HCT116 (cell line): ENCODE results near the gene CDH1. TPM values are rescaled to one million over a fixed set of nuclear protein-coding genes. Genes with fewer than 3 reads are reported as not detected.

ENCODE experiments used
- ATAC-seq: fragments of 200-7000 bp; cut with Tn5 transposase; 2 replicates; pipeline ENCODE4 v1.9.1; 2020; ENCODE audit warnings: mild to moderate bottlenecking, moderate library complexity
- BruUV-seq: library from RNA; stranded (reverse); fragments of 400-500 nt; replicated peaks from 2 replicates; lab custom pipeline; 2021; lab: Mats Ljungman, UMichigan
- CTCF ChIA-PET: fragments of 300-600 bp; sonication (Branson Sonifier 250); formaldehyde crosslinking; loops from one replicate; lab custom pipeline; 2021; ENCODE audit warnings: antibody characterized with exemption; lab: Charles Lee
- POLR2A ChIA-PET: fragments of 300-600, 350-600 bp; sonication (Branson Sonifier 250); formaldehyde crosslinking; loops from one replicate; lab custom pipeline; 2021; ENCODE audit warnings: antibody characterized with exemption; lab: Charles Lee
- RAD21 ChIA-PET, 2 experiments: fragments of 300-600 bp; sonication (Branson Sonifier 250); formaldehyde crosslinking; loops; one replicate each; lab custom pipeline; 2023; ENCODE audit warnings: low total read pairs in 2 of 2; ENCODE audit not compliant: uncharacterized antibody in 2 of 2, unreplicated experiment in 2 of 2, low non-redundant PET in 1 of 2; lab: Charles Lee
- DNase-seq: peaks from one replicate; pipeline ENCODE4 v3.0.0-alpha.2; 2010; ENCODE audit warnings: low read depth, low spot score
- H2AFZ ChIP-seq: fragments of 200-600 bp; shearing (Covaris generic), sonication (generic); 2 replicates; pipeline ENCODE4 v1.6.1; 2017; ENCODE audit warnings: low read depth, mixed run types, mixed read lengths, antibody characterized with exemption, low read length; ENCODE audit not compliant: poor library complexity, severe bottlenecking
- H3K27ac ChIP-seq: 2 replicates; pipeline ENCODE4 v1.5.1; 2012; ENCODE audit warnings: low read depth, low read length
- H3K27me3 ChIP-seq: fragments of 200-600 bp; sonication (generic); 2 replicates; pipeline ENCODE4 v1.6.1; 2016; ENCODE audit warnings: mixed run types, low read length, mixed read lengths; ENCODE audit not compliant: insufficient read depth
- H3K36me3 ChIP-seq, 2 experiments: fragments of 200-500 bp in 1 of 2; fragments of 200-600 bp in 1 of 2; sonication (Bioruptor generic) in 1 of 2; sonication (generic) in 1 of 2; 2 replicates each; pipeline versions ENCODE4 v1.5.1 to v1.6.1; 2014 to 2016; ENCODE audit warnings: low read length in 2 of 2, inconsistent platforms in 1 of 2, mixed read lengths in 1 of 2, mixed run types in 1 of 2; ENCODE audit not compliant: insufficient read depth in 2 of 2, control insufficient read depth in 1 of 2
- H3K4me1 ChIP-seq, 2 experiments: fragments of 200-600 bp in 1 of 2; sonication (generic) in 1 of 2; 2 replicates each; pipeline versions ENCODE4 v1.5.1 to v1.6.1; 2012 to 2017; ENCODE audit warnings: low read length in 2 of 2, inconsistent platforms in 1 of 2, mild to moderate bottlenecking in 1 of 2, mixed read lengths in 1 of 2, mixed run types in 1 of 2, moderate library complexity in 1 of 2; ENCODE audit not compliant: insufficient read depth in 2 of 2, control insufficient read depth in 1 of 2
- H3K4me2 ChIP-seq: fragments of 200-600 bp; sonication (generic); 2 replicates; pipeline ENCODE4 v1.6.1; 2017; ENCODE audit warnings: mixed run types, low read length, mixed read lengths
- H3K4me3 ChIP-seq, 2 experiments: fragments of 200-600 bp in 1 of 2; sonication (generic) in 1 of 2; replicated peaks in 1 of 2; 2 replicates each; pipeline ENCODE4 v1.5.1; 2011 to 2016; ENCODE audit warnings: low read length in 2 of 2, control low read depth in 1 of 2, low read depth in 1 of 2, mild to moderate bottlenecking in 1 of 2, mixed read lengths in 1 of 2, mixed run types in 1 of 2
- H3K79me2 ChIP-seq: fragments of 200-600 bp; sonication (generic); 2 replicates; pipeline ENCODE4 v1.6.1; 2017; ENCODE audit warnings: mild to moderate bottlenecking, mixed run types, low read length, moderate library complexity, mixed read lengths; ENCODE audit not compliant: insufficient read depth
- H3K9ac ChIP-seq: fragments of 200-600 bp; sonication (generic); 2 replicates; pipeline ENCODE4 v1.6.1; 2016; ENCODE audit warnings: low read length, mixed read lengths
- H3K9me2 ChIP-seq: fragments of 200-600 bp; sonication (generic), shearing (Covaris generic); 2 replicates; pipeline ENCODE4 v1.6.1; 2017; ENCODE audit warnings: mixed run types, mild to moderate bottlenecking, moderate library complexity; ENCODE audit not compliant: insufficient read depth
- H3K9me3 ChIP-seq, 2 experiments: fragments of 200-500 bp in 1 of 2; fragments of 200-600 bp in 1 of 2; sonication (Bioruptor generic) in 1 of 2; sonication (generic) in 1 of 2; 2 replicates each; pipeline ENCODE4 v1.6.1; 2014 to 2017; ENCODE audit warnings: low read length in 2 of 2, mixed read lengths in 2 of 2, inconsistent platforms in 1 of 2, low read depth in 1 of 2, mild to moderate bottlenecking in 1 of 2, mixed run types in 1 of 2, moderate library complexity in 1 of 2; ENCODE audit not compliant: control insufficient read depth in 1 of 2, insufficient read depth in 1 of 2
- H4K20me1 ChIP-seq: fragments of 200-600 bp; sonication (generic), shearing (Covaris generic); 2 replicates; pipeline ENCODE4 v1.6.1; 2017; ENCODE audit warnings: mixed run types, mild to moderate bottlenecking, moderate library complexity; ENCODE audit not compliant: insufficient read depth
- CBX3 ChIP-seq: IDR thresholded peaks from 2 replicates; pipeline ENCODE4 v1.6.1; 2012; ENCODE audit warnings: low read depth
- EZH2phosphoT487 ChIP-seq: fragments of 200-600 bp; IDR thresholded peaks from 2 replicates; pipeline ENCODE4 v1.6.1; 2018; ENCODE audit warnings: antibody characterized with exemption, borderline replicate concordance
- FOSL1 ChIP-seq: IDR thresholded peaks from 2 replicates; pipeline ENCODE4 v1.6.1; 2012; ENCODE audit warnings: low read depth
- JUND ChIP-seq: IDR thresholded peaks from 2 replicates; pipeline ENCODE4 v1.6.1; 2012
- MAX ChIP-seq: IDR thresholded peaks from 2 replicates; pipeline ENCODE4 v1.6.1; 2012
- POLR2AphosphoS5 ChIP-seq: IDR thresholded peaks from 2 replicates; pipeline ENCODE4 v1.6.1; 2011; ENCODE audit warnings: mild to moderate bottlenecking, low read depth, low read length, moderate library complexity
- RAD21 ChIP-seq: IDR thresholded peaks from 2 replicates; pipeline ENCODE4 v1.6.1; 2012; ENCODE audit warnings: low read depth, mild to moderate bottlenecking
- REST ChIP-seq: IDR thresholded peaks from 2 replicates; pipeline ENCODE4 v1.6.1; 2012; ENCODE audit warnings: low read depth
- SIN3A ChIP-seq: IDR thresholded peaks from 2 replicates; pipeline ENCODE4 v1.6.1; 2012; ENCODE audit warnings: low read depth
- SP1 ChIP-seq: IDR thresholded peaks from 2 replicates; pipeline ENCODE4 v1.6.1; 2012; ENCODE audit warnings: low read depth
- TCF7L2 ChIP-seq: IDR thresholded peaks from 2 replicates; pipeline ENCODE4 v1.7.0; 2011; ENCODE audit warnings: borderline replicate concordance, inconsistent platforms; ENCODE audit not compliant: insufficient read depth, insufficient read length; ENCODE audit errors: extremely low read depth
- YY1 ChIP-seq: IDR thresholded peaks from 2 replicates; pipeline ENCODE4 v1.6.1; 2011; ENCODE audit warnings: low read length, low read depth, moderate library complexity, mild to moderate bottlenecking; ENCODE audit not compliant: insufficient replicate concordance; ENCODE audit errors: extremely low read depth
- ZFX ChIP-seq: fragments of 450-650 bp; IDR thresholded peaks from 2 replicates; pipeline ENCODE4 v1.6.1; 2017
- intact Hi-C: fragments of 100-400 bp; cut with micrococcal nuclease; formaldehyde crosslinking; loops from 2 replicates; pipeline ENCODE4 v1.10.0; 2022
- total RNA-seq: library from RNA; stranded (reverse); gene quantifications from one replicate; pipeline ENCODE4 v1.2.1, GENCODE V29; 2021; ENCODE audit not compliant: unreplicated experiment
- TF ChIP-seq, protein P1 (sequence below): IDR thresholded peaks from 2 replicates; pipeline ENCODE4 v1.6.1; 2012

CDH1 gene
- total RNA-seq, 1 experiment from 2014 or later, result 73.2 TPM

DNA sequence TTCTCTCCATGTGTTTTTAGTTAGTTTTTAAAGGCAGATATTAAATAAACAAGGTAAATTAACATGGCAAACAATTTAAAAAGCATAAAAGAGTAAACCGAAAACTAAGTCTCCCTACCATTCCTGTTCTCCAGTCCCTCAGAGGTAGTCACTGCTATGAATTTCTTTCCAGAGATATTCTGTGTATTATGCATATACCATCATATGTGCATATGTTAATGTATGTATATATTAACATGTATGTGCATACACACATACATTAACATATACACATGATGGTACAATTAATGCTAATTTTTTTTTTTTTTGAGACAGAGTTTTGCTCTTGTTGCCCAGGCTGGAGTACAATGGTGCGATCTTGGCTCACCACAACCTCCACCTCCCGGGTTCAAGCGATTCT, 138.8 kb downstream of the CDH1 start (continued):
- TF ChIP-seq MAX (no peak), SIN3A (no peak), POLR2AphosphoS5 (no peak), EZH2phosphoT487 (no peak)

- DNase-seq, result no peak
- Histone ChIP-seq H2AFZ (no peak overlapping the region), H3K27me3 (no peaks in the 10 kb centered on the region), H3K9me3 (no peaks in the 10 kb centered on the region), H3K27ac (no peak overlapping the region), H3K4me2 (no peak overlapping the region), H3K9ac (no peak overlapping the region), H3K36me3 (peaks cover 0 to 4% of the 10 kb centered on the region in 2 experiments; a peak in 1 of 4 replicates), H3K79me2 (no peaks in the 10 kb centered on the region), H3K4me3 (no peak overlapping the region), H3K4me1 (no peaks in the 10 kb centered on the region), H4K20me1 (no peaks in the 10 kb centered on the region), H3K9me2 (no peaks in the 10 kb centered on the region)
- POLR2A ChIA-PET, result no interaction called here
- no peak for TF ChIP-seq YY1
- no peak for TF ChIP-seq TCF7L2
- no peak for TF ChIP-seq FOSL1
- no peak for TF ChIP-seq JUND
- no peak for TF ChIP-seq RAD21
- no peak for TF ChIP-seq ZFX
- no peak for TF ChIP-seq REST
- TF ChIP-seq CBX3, result no peak
- no peak for TF ChIP-seq SP1
- TF ChIP-seq, protein P1, sequence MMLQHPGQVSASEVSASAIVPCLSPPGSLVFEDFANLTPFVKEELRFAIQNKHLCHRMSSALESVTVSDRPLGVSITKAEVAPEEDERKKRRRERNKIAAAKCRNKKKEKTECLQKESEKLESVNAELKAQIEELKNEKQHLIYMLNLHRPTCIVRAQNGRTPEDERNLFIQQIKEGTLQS, result no peak
- CTCF ChIA-PET, result no interaction called here
- intact Hi-C loops, result no loop called here
- RAD21 ChIA-PET, result no interaction called here
- no peak for ATAC-seq
- no TSS peak for BruUV-seq
Observed at GRCh38 chr16:68883685-68884084, 146.6 kb downstream of the CDH1 start.
